ENCODE data around the gene EMSY.

EMSY gene

GRCh38 chr11:76597533-76598425, 153.0 kb downstream of the EMSY start:
- no peak for DNase-seq

GRCh38 chr11:76598426-76598839, 153.6 kb downstream of the EMSY start:
- no peak for DNase-seq

- DNase-seq: no peak
Observed at GRCh38 chr11:76599041-76600013, 154.5 kb downstream of the EMSY start.

GRCh38 chr11:76600124-76600655, 155.4 kb downstream of the EMSY start:
- DNase-seq: no peak

GRCh38 chr11:76601272-76601671, 156.5 kb downstream of the EMSY start:
- DNase-seq: no peak

GRCh38 chr11:76601724-76602123, 156.9 kb downstream of the EMSY start:
- no peak for DNase-seq

GRCh38 chr11:76602431-76602861, 157.6 kb downstream of the EMSY start:
- DNase-seq: no peak

Data from stimulated activated CD4-positive, alpha-beta T cell treated with anti-CD3 and anti-CD28 coated beads, Interleukin-12 subunit alpha, Interleukin-12 subunit beta, amount 100 ng/mL, for 4 hours (primary cell).